Esophagus muscularis mucosa (tissue), 3 donors: ENCODE results near the gene TGDS.

Source experiments
- CTCF ChIP-seq, 3 experiments: fragments of 200-600 bp in 2 of 3; fragments of 450-650 bp in 1 of 3; sonication (generic) in 2 of 3; IDR thresholded peaks; one replicate each; pipeline ENCODE4 v1.5.1; 2017 to 2019; ENCODE audit warnings: antibody characterized with exemption in 3 of 3, mild to moderate bottlenecking in 2 of 3, moderate library complexity in 1 of 3
- POLR2A ChIP-seq: fragments of 450-650 bp; IDR thresholded peaks from one replicate; pipeline ENCODE4 v1.6.1; 2017; ENCODE audit warnings: antibody characterized with exemption, moderate library complexity, mild to moderate bottlenecking, low read depth

- TF ChIP-seq CTCF (IDR thresholded peaks at IDR 0.05) (no peak), POLR2A (no peak)
These were observed 51.0 kb downstream of the TGDS start for GRCh38 chr13:94544922-94545321.
